Duodenal mucosa (tissue), 2 donors: ENCODE results near the gene SDSL.

Experiments
- H3K27ac ChIP-seq: one replicate; pipeline ENCODE4 v1.7.0; 2013; ENCODE audit warnings: low read depth, low read length
- H3K27me3 ChIP-seq, 2 donors: one replicate each; pipeline ENCODE4 v1.7.0; 2013; ENCODE audit warnings: low read length in 2 of 2, control low read depth in 1 of 2; ENCODE audit not compliant: insufficient read depth in 2 of 2, control insufficient read depth in 1 of 2
- H3K36me3 ChIP-seq, 2 donors: one replicate each; pipeline ENCODE4 v1.7.0; 2013; ENCODE audit warnings: low read length in 2 of 2, control low read depth in 1 of 2; ENCODE audit not compliant: insufficient read depth in 2 of 2, control insufficient read depth in 1 of 2
- H3K4me1 ChIP-seq, 2 donors: one replicate each; pipeline ENCODE4 v1.7.0; 2013; ENCODE audit warnings: low read length in 2 of 2, control low read depth in 1 of 2; ENCODE audit not compliant: insufficient read depth in 2 of 2, control insufficient read depth in 1 of 2
- H3K4me3 ChIP-seq, 2 donors: one replicate each; pipeline ENCODE4 v1.7.0; 2013; ENCODE audit warnings: low read length in 2 of 2, low read depth in 1 of 2
- H3K9ac ChIP-seq, 2 donors: one replicate each; pipeline ENCODE4 v1.7.0; 2013; ENCODE audit warnings: low read length in 2 of 2, low read depth in 1 of 2
- H3K9me3 ChIP-seq, 2 donors: one replicate each; pipeline ENCODE4 v1.7.0; 2013; ENCODE audit warnings: low read length in 2 of 2, control low read depth in 1 of 2; ENCODE audit not compliant: control insufficient read depth in 1 of 2

The SDSL gene

DNA sequence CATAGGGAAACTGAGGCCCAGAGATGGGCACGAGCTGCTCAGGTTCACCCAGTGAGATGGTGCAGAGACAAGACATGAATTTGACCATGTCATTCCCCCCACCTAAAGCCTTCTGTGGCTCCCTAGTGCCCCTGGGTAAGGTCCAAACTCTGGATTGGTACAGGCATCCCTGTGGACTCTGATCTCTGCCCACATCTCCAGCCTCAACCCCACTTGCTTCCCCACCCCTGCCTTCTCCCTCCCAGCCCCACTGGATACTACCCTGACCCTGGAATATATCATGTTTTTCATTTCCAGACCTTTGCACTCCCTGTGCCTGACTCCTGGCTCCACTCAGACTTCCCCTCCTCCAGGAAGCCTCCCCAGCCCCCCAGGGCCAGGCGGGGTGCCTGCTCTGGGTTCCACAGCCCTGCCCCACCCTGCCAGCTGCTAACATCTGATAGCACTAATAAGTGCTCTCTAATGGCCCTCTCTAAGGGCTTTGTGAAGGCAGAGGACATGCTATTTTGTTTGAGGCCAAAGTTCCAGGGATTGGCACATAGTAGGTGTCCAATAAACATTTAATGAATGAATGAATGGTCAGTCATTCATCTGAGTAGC is 1.1 kb upstream of the SDSL start:
- Histone ChIP-seq H3K9me3 (no peaks in the 10 kb centered on the region), H3K9ac (no peak overlapping the region), H3K4me3 (no peak overlapping the region), H3K4me1 (peaks cover 8 to 38% of the 10 kb centered on the region in 2 donors), H3K36me3 (no peaks in the 10 kb centered on the region), H3K27me3 (no peaks in the 10 kb centered on the region), H3K27ac (no peak overlapping the region)

DNA sequence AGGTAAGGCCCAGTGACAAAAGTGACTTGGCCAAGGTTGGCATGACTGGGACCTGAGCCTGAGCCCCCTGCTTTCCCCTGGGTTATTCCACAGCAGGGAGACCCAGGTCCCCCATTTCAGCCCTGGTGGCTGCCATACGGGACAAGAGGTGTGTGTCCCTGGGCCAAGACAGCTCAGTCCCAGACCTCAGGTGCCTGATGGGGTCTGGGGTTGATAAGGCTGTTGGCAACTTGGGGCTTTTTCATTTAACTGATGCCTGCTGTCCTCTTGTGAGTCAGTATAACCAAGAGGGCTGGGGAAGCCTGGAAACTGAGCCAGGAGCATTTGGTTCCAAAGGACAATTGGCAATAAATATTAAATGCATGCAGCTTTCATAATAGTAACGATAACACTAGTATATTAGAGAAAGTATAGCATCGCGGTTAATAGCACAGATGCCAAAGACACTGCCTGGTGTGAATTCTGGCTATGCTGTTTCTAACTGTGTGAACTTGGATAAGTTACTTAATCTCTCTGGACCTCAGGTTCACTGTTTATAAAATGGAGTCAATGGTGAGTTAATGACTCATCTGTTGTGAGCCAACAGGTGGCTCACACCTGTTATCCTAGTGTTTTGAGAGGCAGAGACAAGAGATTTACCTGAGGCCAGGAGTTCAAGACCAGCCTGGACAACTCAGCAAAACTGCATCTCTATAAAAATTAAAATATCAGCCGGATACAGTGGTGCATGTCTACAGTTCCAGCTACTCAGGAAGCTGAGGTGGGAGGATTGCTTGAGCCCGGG is 898 bp downstream of the SDSL start:
- H3K9ac ChIP-seq: peak overlapping the region; percentile 84 to 99
- H3K36me3 ChIP-seq: no peaks in the 10 kb centered on the region
- no peaks in the 10 kb centered on the region for H3K27me3 ChIP-seq
- H3K9me3 ChIP-seq: no peaks in the 10 kb centered on the region
- H3K27ac ChIP-seq: peak overlapping the region; percentile 44
- peaks cover 8 to 38% of the 10 kb centered on the region in 2 donors for H3K4me1 ChIP-seq
- peak overlapping the region; percentile 83 to 89 for H3K4me3 ChIP-seq

DNA sequence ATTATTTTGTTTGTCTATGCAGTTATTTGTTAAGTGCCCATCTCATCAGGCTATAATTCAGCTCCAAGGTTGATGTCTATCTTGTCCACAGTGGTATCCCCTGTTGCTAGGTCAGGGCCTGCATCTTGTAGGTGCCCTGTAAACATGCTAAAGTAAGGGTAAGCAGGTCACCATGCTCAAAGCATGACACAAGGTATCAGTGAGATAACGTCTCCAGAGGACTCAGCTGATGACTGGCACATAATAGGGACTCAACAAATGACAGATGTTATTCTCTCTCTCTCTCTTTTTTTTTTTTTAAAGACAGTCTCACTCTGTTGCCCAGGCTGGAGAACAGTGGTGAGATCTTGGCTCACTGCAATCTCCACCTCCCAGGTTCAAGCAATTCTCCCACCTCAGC is 2.3 kb downstream of the SDSL start:
- Histone ChIP-seq H3K4me1 (peaks cover 3 to 31% of the 10 kb centered on the region in 2 donors), H3K9me3 (no peaks in the 10 kb centered on the region), H3K27me3 (no peaks in the 10 kb centered on the region), H3K27ac (no peak overlapping the region), H3K9ac (no peak overlapping the region), H3K4me3 (no peak overlapping the region), H3K36me3 (no peaks in the 10 kb centered on the region)

DNA sequence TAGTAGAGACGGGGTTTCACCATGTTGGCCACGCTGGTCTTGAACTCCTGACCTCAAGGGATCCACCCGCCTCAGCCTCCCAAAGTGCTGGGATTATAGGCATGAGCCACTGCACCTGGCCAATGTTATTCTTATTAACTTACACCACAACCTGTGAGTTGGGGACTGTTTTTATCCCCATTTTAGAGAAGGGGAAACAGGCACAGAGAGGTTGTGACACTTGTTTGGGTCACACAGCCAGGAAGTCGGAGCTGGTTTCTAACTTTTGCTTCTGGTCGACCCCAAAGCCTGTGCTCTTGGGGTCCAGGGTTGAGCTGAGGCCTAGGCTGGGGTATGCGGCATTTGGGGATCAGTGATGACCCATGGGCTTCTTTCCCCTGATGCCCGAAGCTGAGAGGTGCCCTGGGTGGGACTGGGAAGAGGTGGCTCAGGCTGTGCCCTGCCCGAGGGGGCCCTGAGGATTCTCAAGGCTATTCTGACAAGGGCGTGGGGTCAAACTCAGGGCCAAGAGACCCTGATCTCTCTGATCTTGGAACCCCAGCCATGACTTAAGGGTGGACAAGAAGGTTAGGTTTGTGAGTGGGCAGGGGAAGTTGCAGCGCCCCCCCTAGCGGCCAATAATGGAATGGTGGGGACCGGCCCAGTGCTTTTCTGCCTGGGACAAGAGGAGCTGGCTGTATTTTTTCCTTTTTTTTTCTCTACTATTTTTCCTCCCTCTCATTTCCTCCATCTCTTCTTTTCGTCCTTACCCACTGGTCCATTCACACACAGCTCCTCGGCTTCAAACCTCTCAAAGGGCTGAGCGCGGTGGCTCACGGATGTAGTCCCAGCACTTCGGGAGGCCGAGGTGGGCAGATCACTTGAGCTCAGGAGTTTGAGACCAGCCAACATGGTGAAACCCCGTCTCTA is 3.0 kb downstream of the SDSL start:
- no peak overlapping the region for H3K9ac ChIP-seq
- H3K36me3 ChIP-seq: no peaks in the 10 kb centered on the region
- H3K9me3 ChIP-seq: no peaks in the 10 kb centered on the region
- H3K27ac ChIP-seq: no peak overlapping the region
- H3K4me1 ChIP-seq: peaks cover 3 to 31% of the 10 kb centered on the region in 2 donors
- no peak overlapping the region for H3K4me3 ChIP-seq
- H3K27me3 ChIP-seq: no peaks in the 10 kb centered on the region

DNA sequence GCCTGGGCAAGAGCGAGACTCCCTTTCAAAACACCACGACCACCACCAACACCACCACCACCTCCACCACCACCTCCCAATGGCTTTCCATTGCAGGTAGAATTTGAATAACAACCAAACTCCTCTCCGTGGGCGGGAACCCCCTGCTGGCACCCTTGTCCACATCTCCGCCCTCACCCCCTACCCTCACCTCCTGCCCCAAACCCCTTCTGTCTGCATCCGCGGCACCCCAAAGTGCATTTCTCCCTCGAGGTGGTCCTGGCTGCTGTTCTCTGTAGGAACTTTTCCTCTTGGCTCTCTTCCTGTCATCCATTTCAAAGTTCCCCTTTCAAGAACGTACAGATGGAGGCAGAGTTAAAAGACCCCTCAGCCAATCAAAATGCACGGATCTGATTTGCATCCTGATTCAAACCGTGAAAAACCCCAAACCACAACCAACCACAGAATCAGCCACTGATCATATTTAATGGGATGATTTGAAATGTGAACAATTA is 3.8 kb downstream of the SDSL start:
- no peak overlapping the region for H3K9ac ChIP-seq
- H3K27me3 ChIP-seq: no peaks in the 10 kb centered on the region
- peaks cover 3 to 25% of the 10 kb centered on the region in 2 donors for H3K4me1 ChIP-seq
- H3K4me3 ChIP-seq: no peak overlapping the region
- H3K9me3 ChIP-seq: no peaks in the 10 kb centered on the region
- H3K27ac ChIP-seq: no peak overlapping the region
- H3K36me3 ChIP-seq: no peaks in the 10 kb centered on the region

DNA sequence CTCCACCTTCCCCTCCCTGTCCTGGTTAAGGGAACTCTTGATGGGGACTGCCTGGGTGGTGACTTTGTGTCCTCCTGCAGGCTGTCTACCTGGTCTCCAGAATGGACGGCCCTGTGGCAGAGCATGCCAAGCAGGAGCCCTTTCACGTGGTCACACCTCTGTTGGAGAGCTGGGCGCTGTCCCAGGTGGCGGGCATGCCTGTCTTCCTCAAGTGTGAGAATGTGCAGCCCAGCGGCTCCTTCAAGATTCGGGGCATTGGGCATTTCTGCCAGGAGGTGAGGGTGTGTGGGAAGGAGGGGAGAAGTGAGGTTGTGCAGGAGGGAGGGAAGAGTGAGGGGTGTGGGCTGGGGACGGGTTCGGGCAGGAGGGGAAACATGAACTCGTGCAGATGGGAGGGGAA is 5.7 kb downstream of the SDSL start:
- peaks cover 3 to 9% of the 10 kb centered on the region in 2 donors for H3K4me1 ChIP-seq
- no peak overlapping the region for H3K4me3 ChIP-seq
- H3K27me3 ChIP-seq: no peaks in the 10 kb centered on the region
- no peaks in the 10 kb centered on the region for H3K9me3 ChIP-seq
- no peaks in the 10 kb centered on the region for H3K36me3 ChIP-seq
- H3K27ac ChIP-seq: no peak overlapping the region
- no peak overlapping the region for H3K9ac ChIP-seq

DNA sequence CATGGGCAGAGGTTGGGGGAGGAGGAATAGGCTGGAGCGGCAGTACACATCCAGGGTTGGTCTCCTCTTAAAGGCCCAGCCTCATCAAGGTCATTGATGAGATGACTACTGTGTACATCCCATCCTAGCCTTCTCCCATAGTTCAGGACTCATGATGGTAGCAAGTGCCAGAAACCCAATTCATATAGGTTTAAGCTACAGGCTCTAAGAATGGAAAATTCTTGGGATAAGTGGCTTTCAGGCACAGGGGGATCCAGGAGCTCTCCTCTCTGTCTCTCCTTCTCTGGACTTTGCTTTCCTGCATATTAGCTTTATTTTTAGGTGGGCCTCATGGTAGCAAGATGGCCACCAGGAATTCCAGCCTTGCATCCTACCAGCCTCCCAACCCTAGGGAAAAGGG is 6.3 kb downstream of the SDSL start:
- Histone ChIP-seq H3K9ac (no peak overlapping the region), H3K36me3 (no peaks in the 10 kb centered on the region)

DNA sequence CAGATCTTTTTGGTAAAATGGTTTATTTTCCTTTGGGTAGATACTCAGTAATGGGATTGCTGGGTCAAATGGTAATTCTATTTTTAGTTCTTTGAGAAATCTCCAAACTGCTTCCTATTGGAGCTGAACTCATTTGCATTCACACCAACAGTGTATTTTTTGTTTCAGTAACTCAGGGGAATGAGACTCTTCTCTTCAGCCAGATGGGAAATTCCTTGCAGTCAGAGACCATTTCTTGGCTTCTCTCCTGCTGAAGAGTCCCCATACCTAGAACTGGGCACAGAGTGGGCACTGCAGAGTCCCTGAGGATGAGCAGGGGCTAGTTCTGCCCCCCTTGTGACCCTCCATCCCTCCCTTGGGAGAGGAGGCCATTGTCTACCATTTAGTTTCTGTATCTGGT is 10.8 kb downstream of the SDSL start:
- H3K4me3 ChIP-seq: no peak overlapping the region
- no peaks in the 10 kb centered on the region for H3K27me3 ChIP-seq
- H3K27ac ChIP-seq: no peak overlapping the region
- no peaks in the 10 kb centered on the region for H3K4me1 ChIP-seq
- H3K36me3 ChIP-seq: peaks cover 0 to under 1% of the 10 kb centered on the region in 2 donors
- H3K9ac ChIP-seq: no peak overlapping the region
- H3K9me3 ChIP-seq: no peaks in the 10 kb centered on the region

More for the DNA sequence above, 6.3 kb downstream of the SDSL start:
- peaks cover 2 to 3% of the 10 kb centered on the region in 2 donors for H3K4me1 ChIP-seq
- H3K9me3 ChIP-seq: no peaks in the 10 kb centered on the region
- no peak overlapping the region for H3K4me3 ChIP-seq
- no peaks in the 10 kb centered on the region for H3K27me3 ChIP-seq
- no peak overlapping the region for H3K27ac ChIP-seq

DNA sequence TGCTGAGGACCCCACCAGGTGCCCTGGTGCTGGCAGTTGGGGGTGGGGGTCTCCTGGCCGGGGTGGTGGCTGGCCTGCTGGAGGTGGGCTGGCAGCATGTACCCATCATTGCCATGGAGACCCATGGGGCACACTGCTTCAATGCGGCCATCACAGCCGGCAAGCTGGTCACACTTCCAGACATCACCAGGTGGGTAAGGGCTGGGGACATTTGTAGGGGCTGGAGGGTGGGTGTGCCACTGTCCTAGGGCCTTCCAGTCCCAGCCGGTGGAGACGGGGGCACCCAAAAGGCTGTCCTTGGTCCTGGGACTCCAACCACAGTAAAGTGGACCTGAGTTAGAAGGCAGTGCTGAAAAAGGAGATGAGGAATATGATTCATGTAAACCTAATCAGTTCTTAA is 13.2 kb downstream of the SDSL start:
- no peak overlapping the region for H3K9ac ChIP-seq
- H3K4me3 ChIP-seq: no peak overlapping the region
- no peaks in the 10 kb centered on the region for H3K4me1 ChIP-seq
- peaks cover 0 to 3% of the 10 kb centered on the region in 2 donors for H3K36me3 ChIP-seq
- H3K9me3 ChIP-seq: no peaks in the 10 kb centered on the region
- no peaks in the 10 kb centered on the region for H3K27me3 ChIP-seq
- no peak overlapping the region for H3K27ac ChIP-seq

DNA sequence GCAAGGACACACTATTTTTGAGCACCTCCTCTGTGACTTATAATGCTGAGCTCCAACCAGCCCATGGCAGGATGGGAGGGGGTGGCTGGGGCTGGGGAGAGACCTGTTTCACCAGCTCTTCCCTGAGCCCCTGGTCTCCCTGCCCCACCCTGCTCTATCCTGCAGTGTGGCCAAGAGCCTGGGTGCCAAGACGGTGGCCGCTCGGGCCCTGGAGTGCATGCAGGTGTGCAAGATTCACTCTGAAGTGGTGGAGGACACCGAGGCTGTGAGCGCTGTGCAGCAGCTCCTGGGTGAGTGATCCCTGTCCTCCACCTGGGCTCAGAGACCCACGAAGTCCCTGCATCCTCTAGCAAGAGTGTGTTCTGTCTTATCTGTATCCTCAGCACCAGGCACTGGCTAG is 14.4 kb downstream of the SDSL start:
- no peak overlapping the region for H3K27ac ChIP-seq
- H3K9me3 ChIP-seq: no peaks in the 10 kb centered on the region
- no peaks in the 10 kb centered on the region for H3K4me1 ChIP-seq
- H3K9ac ChIP-seq: no peak overlapping the region
- peaks cover 0 to 3% of the 10 kb centered on the region in 2 donors for H3K36me3 ChIP-seq
- H3K27me3 ChIP-seq: no peaks in the 10 kb centered on the region
- H3K4me3 ChIP-seq: no peak overlapping the region
